Parathyroid adenoma (tissue), 2 donors: ENCODE results near the gene HTN3.

Experiments
- H2AFZ ChIP-seq: fragments of 300-600 bp; sonication (generic); one replicate; pipeline ENCODE4 v1.7.0; 2017; ENCODE audit warnings: antibody characterized with exemption, mild to moderate bottlenecking
- H3K27ac ChIP-seq: fragments of 300-600 bp; sonication (generic); one replicate; pipeline ENCODE4 v1.7.0; 2017
- H3K27me3 ChIP-seq: fragments of 300-600 bp; sonication (generic); one replicate; pipeline ENCODE4 v1.7.0; 2017; ENCODE audit warnings: low read length; ENCODE audit not compliant: control insufficient read depth, insufficient read depth
- H3K36me3 ChIP-seq: fragments of 300-600 bp; sonication (generic); one replicate; pipeline ENCODE4 v1.7.0; 2017; ENCODE audit warnings: low read length; ENCODE audit not compliant: control insufficient read depth, insufficient read depth
- H3K4me1 ChIP-seq: fragments of 300-600 bp; sonication (generic); one replicate; pipeline ENCODE4 v1.7.0; 2017; ENCODE audit warnings: control low read depth
- H3K4me2 ChIP-seq: fragments of 300-600 bp; sonication (generic); one replicate; pipeline ENCODE4 v1.7.0; 2017; ENCODE audit warnings: low read length
- H3K4me3 ChIP-seq: fragments of 300-600 bp; sonication (generic); one replicate; pipeline ENCODE4 v1.7.0; 2017; ENCODE audit warnings: low read depth, low read length
- H3K79me2 ChIP-seq: fragments of 300-600 bp; sonication (generic); one replicate; pipeline ENCODE4 v1.7.0; 2017; ENCODE audit warnings: control low read depth
- H3K9ac ChIP-seq: fragments of 300-600 bp; sonication (generic); one replicate; pipeline ENCODE4 v1.7.0; 2017; ENCODE audit warnings: mild to moderate bottlenecking
- H3K9me3 ChIP-seq: fragments of 300-600 bp; sonication (generic); one replicate; pipeline ENCODE4 v1.7.0; 2017; ENCODE audit warnings: low read length; ENCODE audit not compliant: control insufficient read depth
- CTCF ChIP-seq: fragments of 300-600 bp; sonication (generic); IDR thresholded peaks from one replicate; pipeline ENCODE4 v1.7.0; 2017; ENCODE audit warnings: antibody characterized with exemption, mild to moderate bottlenecking
- donor health status: primary hyperparathyroidism.

Gene HTN3

GRCh38 chr4:70057651-70058050, 29.4 kb downstream of the HTN3 start:
- Histone ChIP-seq H3K4me3 (no peak overlapping the region), H3K9ac (no peak overlapping the region), H3K27ac (no peak overlapping the region), H3K9me3 (no peaks in the 10 kb centered on the region), H2AFZ (no peak overlapping the region), H3K27me3 (no peaks in the 10 kb centered on the region), H3K4me2 (no peak overlapping the region), H3K36me3 (no peaks in the 10 kb centered on the region), H3K4me1 (no peaks in the 10 kb centered on the region), H3K79me2 (no peaks in the 10 kb centered on the region)
- TF ChIP-seq CTCF: no peak

GRCh38 chr4:70059149-70059548, 30.9 kb downstream of the HTN3 start:
- Histone ChIP-seq H2AFZ (no peak overlapping the region), H3K79me2 (no peaks in the 10 kb centered on the region), H3K9ac (no peak overlapping the region), H3K27me3 (no peaks in the 10 kb centered on the region), H3K4me3 (no peak overlapping the region), H3K4me2 (no peak overlapping the region), H3K4me1 (no peaks in the 10 kb centered on the region), H3K9me3 (no peaks in the 10 kb centered on the region), H3K27ac (no peak overlapping the region), H3K36me3 (no peaks in the 10 kb centered on the region)
- no peak for TF ChIP-seq CTCF

- Histone ChIP-seq H3K4me2 (no peak overlapping the region), H2AFZ (no peak overlapping the region), H3K9ac (no peak overlapping the region), H3K27ac (no peak overlapping the region), H3K4me1 (no peaks in the 10 kb centered on the region), H3K36me3 (no peaks in the 10 kb centered on the region), H3K79me2 (no peaks in the 10 kb centered on the region), H3K27me3 (no peaks in the 10 kb centered on the region), H3K4me3 (no peak overlapping the region), H3K9me3 (no peaks in the 10 kb centered on the region)
- no peak for TF ChIP-seq CTCF
These were observed 33.7 kb downstream of the HTN3 start for GRCh38 chr4:70062000-70062399.

GRCh38 chr4:70080205-70080604, 51.9 kb downstream of the HTN3 start:
- H2AFZ ChIP-seq: no peak overlapping the region
- no peaks in the 10 kb centered on the region for H3K36me3 ChIP-seq
- no peak overlapping the region for H3K9ac ChIP-seq
- TF ChIP-seq CTCF: no peak
- H3K4me2 ChIP-seq: no peak overlapping the region
- no peaks in the 10 kb centered on the region for H3K4me1 ChIP-seq
- H3K9me3 ChIP-seq: no peaks in the 10 kb centered on the region
- no peak overlapping the region for H3K4me3 ChIP-seq
- H3K79me2 ChIP-seq: no peaks in the 10 kb centered on the region
- H3K27me3 ChIP-seq: no peaks in the 10 kb centered on the region
- no peak overlapping the region for H3K27ac ChIP-seq
